K562 (cell line): ENCODE results near the gene LIN9. TPM values are rescaled to one million over a fixed set of nuclear protein-coding genes. Genes with fewer than 3 reads are reported as not detected.

Experiments
- ASH1L ChIP-seq: fragments of 450-650 bp; IDR thresholded peaks from 2 replicates; pipeline ENCODE4 v1.6.1; 2018; ENCODE audit warnings: borderline replicate concordance, mild to moderate bottlenecking, low read depth; ENCODE audit not compliant: partially characterized antibody
- BCL6 ChIP-seq: fragments of 250-450 bp; sonication (Bioruptor Pico); IDR thresholded peaks from 2 replicates; pipeline ENCODE4 v1.4.0; 2020
- CCAR2 ChIP-seq: fragments of 200-400 bp; formaldehyde crosslinking; IDR thresholded peaks from 2 replicates; pipeline ENCODE4 v1.6.1; 2017; ENCODE audit warnings: mild to moderate bottlenecking, low read depth, low read length
- CHAMP1 ChIP-seq: fragments of 450-650 bp; IDR thresholded peaks from 2 replicates; pipeline ENCODE4 v1.6.1; 2016; ENCODE audit warnings: mild to moderate bottlenecking
- EP300 ChIP-seq: IDR thresholded peaks from 2 replicates; pipeline ENCODE4 v1.6.1; 2012; ENCODE audit warnings: low read length, improper control_type of control experiment
- GTF2A2 ChIP-seq: IDR thresholded peaks from 2 replicates; pipeline ENCODE4 v1.6.1; 2016; ENCODE audit warnings: mild to moderate bottlenecking, missing genetic modification characterization, missing compliant biosample characterization
- HMG20B ChIP-seq: fragments of 250-450 bp; sonication (Bioruptor Pico); IDR thresholded peaks from 2 replicates; pipeline ENCODE4 v1.5.0; 2021; ENCODE audit warnings: mild to moderate bottlenecking
- KDM2B ChIP-seq: fragments of 250-450 bp; sonication (Bioruptor Pico); IDR thresholded peaks from 2 replicates; pipeline ENCODE4 v1.8.0; 2021; ENCODE audit warnings: mild to moderate bottlenecking, moderate library complexity
- MCM7 ChIP-seq, 2 experiments: fragments of 450-650 bp; IDR thresholded peaks; 2 replicates each; pipeline ENCODE4 v1.6.1; 2016 to 2018
- MIER1 ChIP-seq: fragments of 450-650 bp; IDR thresholded peaks from 2 replicates; pipeline ENCODE4 v1.6.1; 2016; ENCODE audit warnings: antibody characterized with exemption, mild to moderate bottlenecking, low read depth
- NFE2L1 ChIP-seq: fragments of 450-650 bp; IDR thresholded peaks from 2 replicates; pipeline ENCODE4 v1.6.1; 2016; ENCODE audit warnings: missing genetic modification characterization, low read depth, mild to moderate bottlenecking, missing compliant biosample characterization, moderate library complexity, borderline replicate concordance
- NR2F6 ChIP-seq: fragments of 450-650 bp; formaldehyde crosslinking; IDR thresholded peaks from 2 replicates; pipeline ENCODE4 v1.4.0; 2020; ENCODE audit warnings: mild to moderate bottlenecking
- NRF1 ChIP-seq, 2 experiments: fragments of 450-650 bp; IDR thresholded peaks in 1 of 2; conservative IDR thresholded peaks in 1 of 2; 2 replicates each; pipeline ENCODE4 v1.6.1; 2014; ENCODE audit warnings: mild to moderate bottlenecking in 2 of 2
- PHB ChIP-seq: fragments of 250-450 bp; sonication (Bioruptor Pico); IDR thresholded peaks from 2 replicates; pipeline ENCODE4 v1.5.0; 2021
- SMAD1 ChIP-seq: fragments of 150-350 bp; IDR thresholded peaks from 2 replicates; pipeline ENCODE4 v1.6.1; 2014; ENCODE audit warnings: low read length, low read depth; ENCODE audit not compliant: partially characterized antibody
- SMARCA5 ChIP-seq: fragments of 450-650 bp; IDR thresholded peaks from 2 replicates; pipeline ENCODE4 v1.6.1; 2016
- SNAPC5 ChIP-seq: fragments of 250-450 bp; sonication (Bioruptor Pico); IDR thresholded peaks from 2 replicates; pipeline ENCODE4 v1.8.0; 2021; ENCODE audit warnings: moderate library complexity, mild to moderate bottlenecking, inconsistent platforms
- SP1 ChIP-seq: sonication (generic); formaldehyde crosslinking; IDR thresholded peaks from 2 replicates; pipeline ENCODE4 v1.8.1; 2022; ENCODE audit warnings: mild to moderate bottlenecking, missing genetic modification reagents
- ZNF146 ChIP-seq: IDR thresholded peaks from one replicate; pipeline ENCODE4 v1.6.1; 2018; ENCODE audit warnings: missing compliant biosample characterization; ENCODE audit not compliant: unreplicated experiment
- ZNF23 ChIP-seq: fragments of 250-450 bp; sonication (Bioruptor Pico); IDR thresholded peaks from 2 replicates; pipeline ENCODE4 v1.4.0; 2020; ENCODE audit warnings: mild to moderate bottlenecking
- ZNF318 ChIP-seq, 2 experiments: fragments of 450-650 bp; IDR thresholded peaks; 2 replicates each; pipeline ENCODE4 v1.6.1; 2016; ENCODE audit warnings: mild to moderate bottlenecking in 2 of 2, borderline replicate concordance in 1 of 2, low read depth in 1 of 2, moderate library complexity in 1 of 2
- ZNF696 ChIP-seq: fragments of 250-450 bp; sonication (Bioruptor Pico); conservative IDR thresholded peaks from 2 replicates; pipeline ENCODE4 v1.4.0; 2020; ENCODE audit warnings: mild to moderate bottlenecking, moderate library complexity
- polyA plus RNA-seq, 8 experiments: library from polyadenylated mRNA; depleted of rRNA in 4 of 8; stranded (reverse) in 5 of 8; unstranded in 3 of 8; fragments of >200 nt; fragmentation: Nextera tagmentation in 2 of 8; fragmentation: Illumina TruSeq in 1 of 8; extraction: Ambion mirVana in 2 of 8; extraction: Trizol in 1 of 8; gene quantifications; 2 replicates each; pipeline versions ENCODE4 v1.2.1 to v1.2.3, GENCODE V29; 2011 to 2014; ENCODE audit warnings: inconsistent platforms in 1 of 8, missing spikeins in 1 of 8
- total RNA-seq, 7 experiments: library from RNA; depleted of rRNA in 6 of 7; stranded (reverse); fragments of >200 nt in 6 of 7; fragmentation: Illumina TruSeq in 2 of 7; extraction: Trizol in 2 of 7; gene quantifications; 2 replicates each; pipeline versions ENCODE4 v1.2.1 to v1.2.3, GENCODE V29; 2011 to 2021; ENCODE audit warnings: low replicate concordance in 1 of 7

Gene LIN9
- total and polyA plus RNA-seq, 9 of the 15 experiments (the other 6 are each of a cell fraction or from before 2014, with no cell fraction given): 18.8 to 33.0 (median 25.5) TPM

GRCh38 chr1:226320930-226321329 lies 12.0 kb upstream of the LIN9 start (continued):
- TF ChIP-seq CHAMP1: peak; percentile 48; the same call in 1 of the 2 replicates
- TF ChIP-seq CCAR2: no peak
- TF ChIP-seq MIER1: no peak
- TF ChIP-seq PHB (CRISPR knock-in tag): no peak
- TF ChIP-seq BCL6 (CRISPR knock-in tag): no peak
- TF ChIP-seq GTF2A2: no peak
- no peak for TF ChIP-seq ZNF23 (CRISPR knock-in tag)
- TF ChIP-seq KDM2B (CRISPR knock-in tag): no peak
- TF ChIP-seq ASH1L: peak; percentile 30
- no peak for TF ChIP-seq SMARCA5
- TF ChIP-seq HMG20B (CRISPR knock-in tag): no peak
- TF ChIP-seq ZNF146: no peak
- TF ChIP-seq ZNF696: no peak
- no peak for TF ChIP-seq NRF1 (conservative IDR thresholded peaks at IDR 0.05 in 1 of 2, IDR thresholded peaks at IDR 0.05 in 1 of 2)
- no peak for TF ChIP-seq ZNF318 (IDR thresholded peaks at IDR 0.05; ENCODE audit: borderline replicate concordance in 1 of 2, low read depth in 1 of 2)
- no peak for TF ChIP-seq MCM7 (IDR thresholded peaks at IDR 0.05)
- TF ChIP-seq EP300: no peak
- no peak for TF ChIP-seq SNAPC5 (CRISPR knock-in tag)
- TF ChIP-seq SMAD1: no peak
- no peak for TF ChIP-seq NFE2L1
- TF ChIP-seq SP1 (CRISPR knock-in tag): no peak
- no peak for TF ChIP-seq NR2F6
